NCI-H69 (cell line): ENCODE results near the gene ZCWPW1.
"Not testable (repeated sequence)": the region's sequence is repeated elsewhere in the genome, so short reads cannot be mapped to it uniquely, and the experiment has no call there.

ENCODE experiments used
- DNase-seq: peaks from one replicate; lab custom pipeline; 2025; lab: John Stamatoyannopoulos, UW

The ZCWPW1 gene

GRCh38 chr7:100372256-100372655 is 56.2 kb downstream of the ZCWPW1 start:
- no peak for DNase-seq

- DNase-seq, result no peak
Measured at GRCh38 chr7:100371561-100372171, 56.8 kb downstream of the ZCWPW1 start.

GRCh38 chr7:100370746-100371145 is 57.8 kb downstream of the ZCWPW1 start:
- no peak for DNase-seq

GRCh38 chr7:100370303-100370702 is 58.2 kb downstream of the ZCWPW1 start:
- no peak for DNase-seq

- DNase-seq, result no peak
Measured at GRCh38 chr7:100369105-100369504, 59.4 kb downstream of the ZCWPW1 start.

GRCh38 chr7:100367676-100368613 is 60.6 kb downstream of the ZCWPW1 start:
- DNase-seq, result peak; percentile 12

GRCh38 chr7:100367251-100367620 is 61.3 kb downstream of the ZCWPW1 start:
- no peak for DNase-seq

GRCh38 chr7:100366411-100367250 is 61.9 kb downstream of the ZCWPW1 start:
- DNase-seq, result no peak

- not testable (repeated sequence) for DNase-seq
Measured at GRCh38 chr7:100365998-100366367, 62.5 kb downstream of the ZCWPW1 start.

GRCh38 chr7:100364480-100364879 is 64.0 kb downstream of the ZCWPW1 start:
- no peak for DNase-seq

GRCh38 chr7:100363797-100364196 is 64.7 kb downstream of the ZCWPW1 start:
- not testable (repeated sequence) for DNase-seq

GRCh38 chr7:100363098-100363497 is 65.4 kb downstream of the ZCWPW1 start:
- no peak for DNase-seq

GRCh38 chr7:100360135-100360854 is 68.2 kb downstream of the ZCWPW1 start:
- no peak for DNase-seq

GRCh38 chr7:100358857-100359212 is 69.7 kb downstream of the ZCWPW1 start:
- DNase-seq, result no peak

GRCh38 chr7:100358027-100358856 is 70.3 kb downstream of the ZCWPW1 start, which contains the start of gene PILRB:
Gene PILRB (plus strand): TSS chr7:100358117. CDS start chr7:100358303, 186 bp downstream.
- no peak for DNase-seq

GRCh38 chr7:100357131-100357561 is 71.4 kb downstream of the ZCWPW1 start:
- no peak for DNase-seq

- no peak for DNase-seq
Measured at GRCh38 chr7:100356416-100357068, 72.0 kb downstream of the ZCWPW1 start.

- DNase-seq, result no peak
Measured at GRCh38 chr7:100353685-100354330, 74.7 kb downstream of the ZCWPW1 start.

GRCh38 chr7:100352984-100353684 is 75.4 kb downstream of the ZCWPW1 start:
- DNase-seq, result no peak
